WTC11 (cell line): ENCODE data around the gene TMEFF2.

Experiments
- CREB1 ChIP-seq: sonication (generic); formaldehyde crosslinking; IDR thresholded peaks from 2 replicates; pipeline ENCODE4 v1.8.0; 2023; ENCODE audit warnings: mild to moderate bottlenecking, missing genetic modification reagents
- CTCF ChIP-seq: fragments of 200-600 bp; IDR thresholded peaks from 2 replicates; pipeline ENCODE4 v1.8.0; 2022; ENCODE audit warnings: antibody characterized with exemption
- ELF4 ChIP-seq: sonication (generic); formaldehyde crosslinking; IDR thresholded peaks from 2 replicates; pipeline ENCODE4 v1.8.1; 2022; ENCODE audit warnings: low read depth, mild to moderate bottlenecking, moderate library complexity, missing genetic modification reagents
- ESRRA ChIP-seq: sonication (generic); formaldehyde crosslinking; IDR thresholded peaks from 2 replicates; pipeline ENCODE4 v1.8.1; 2022; ENCODE audit warnings: mild to moderate bottlenecking, missing genetic modification reagents, borderline replicate concordance
- FOXP1 ChIP-seq: sonication (generic); formaldehyde crosslinking; IDR thresholded peaks from 2 replicates; pipeline ENCODE4 v1.8.0; 2022; ENCODE audit warnings: missing genetic modification reagents, mild to moderate bottlenecking, moderate library complexity, borderline replicate concordance
- GABPB1 ChIP-seq: sonication (generic); formaldehyde crosslinking; IDR thresholded peaks from 2 replicates; pipeline ENCODE4 v1.8.1; 2023; ENCODE audit warnings: mild to moderate bottlenecking, missing genetic modification reagents
- HMGXB4 ChIP-seq: sonication (generic); formaldehyde crosslinking; IDR thresholded peaks from 2 replicates; pipeline ENCODE4 v1.8.1; 2023; ENCODE audit warnings: mild to moderate bottlenecking, moderate library complexity, missing genetic modification reagents
- MAX ChIP-seq: sonication (generic); formaldehyde crosslinking; IDR thresholded peaks from 2 replicates; pipeline ENCODE4 v1.8.0; 2022; ENCODE audit warnings: mild to moderate bottlenecking, missing genetic modification reagents
- MXD4 ChIP-seq: fragments of 250-450 bp; sonication (Bioruptor Pico); IDR thresholded peaks from 2 replicates; pipeline ENCODE4 v1.8.0; 2021; ENCODE audit warnings: mild to moderate bottlenecking, moderate library complexity, borderline replicate concordance
- NR2C2 ChIP-seq: sonication (generic); formaldehyde crosslinking; IDR thresholded peaks from 2 replicates; pipeline ENCODE4 v1.8.0; 2022; ENCODE audit warnings: mild to moderate bottlenecking, missing genetic modification reagents
- NR3C1 ChIP-seq: sonication (generic); formaldehyde crosslinking; conservative IDR thresholded peaks from 2 replicates; pipeline ENCODE4 v1.8.1; 2023; ENCODE audit warnings: low read depth, mild to moderate bottlenecking, missing genetic modification reagents
- SP1 ChIP-seq: sonication (generic); formaldehyde crosslinking; conservative IDR thresholded peaks from 2 replicates; pipeline ENCODE4 v1.8.1; 2022; ENCODE audit warnings: missing genetic modification reagents

- no peak for TF ChIP-seq MXD4 (CRISPR knock-in tag)
- TF ChIP-seq NR2C2 (CRISPR knock-in tag) = no peak
- no peak for TF ChIP-seq NR3C1
- no peak for TF ChIP-seq SP1 (CRISPR knock-in tag)
- no peak for TF ChIP-seq FOXP1
- no peak for TF ChIP-seq MAX (CRISPR knock-in tag)
- no peak for TF ChIP-seq CTCF
- no peak for TF ChIP-seq ELF4 (CRISPR knock-in tag)
- TF ChIP-seq GABPB1 = no peak
- TF ChIP-seq HMGXB4 (CRISPR knock-in tag) = no peak
- no peak for TF ChIP-seq ESRRA (CRISPR knock-in tag)
- no peak for TF ChIP-seq CREB1 (CRISPR knock-in tag)
Measured at GRCh38 chr2:192126426-192126825, 68.3 kb downstream of the TMEFF2 start.
